Measurements from ENCODE around the gene ARHGAP27.

GRCh38 chr17:45351831-45352230 is 80.8 kb downstream of the ARHGAP27 start:
- TF ChIP-seq CTCF (IDR thresholded peaks at IDR 0.05) = no peak
- TF ChIP-seq POLR2A (IDR thresholded peaks at IDR 0.05) = no peak
- TF ChIP-seq POLR2AphosphoS5 (IDR thresholded peaks at IDR 0.05) = no peak

Measured in stomach (tissue), 4 donors.